ENCODE data around the gene ARHGEF28. TPM values are rescaled to one million over a fixed set of nuclear protein-coding genes. Genes with fewer than 3 reads are reported as not detected.

Gene ARHGEF28
- polyA plus RNA-seq, 4 donors, result 42.0 to 57.9 (median 51.4) TPM

DNA sequence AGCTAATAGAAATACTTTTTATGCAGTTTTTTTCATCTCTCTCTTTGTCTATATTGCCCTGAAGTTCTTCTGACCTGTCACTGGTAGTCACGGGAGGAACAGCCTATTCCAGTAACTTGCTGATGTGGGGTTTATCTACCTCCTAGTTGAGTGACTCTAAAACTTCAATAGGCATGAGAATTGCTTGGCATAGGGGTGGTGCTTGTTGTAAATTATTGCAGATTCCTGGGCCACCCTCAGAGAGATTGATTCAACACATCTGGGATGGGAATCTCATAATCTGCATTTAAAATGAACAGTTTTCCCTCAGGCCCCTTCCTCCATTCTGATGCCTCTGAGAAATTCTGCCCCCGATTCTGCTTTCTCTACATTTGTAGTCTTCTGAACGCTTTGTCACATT lies 184.4 kb downstream of the ARHGEF28 start:
- DNase-seq (ENCODE audit: low read depth in 4 of 4, low spot score in 2 of 4), result no peak

DNA sequence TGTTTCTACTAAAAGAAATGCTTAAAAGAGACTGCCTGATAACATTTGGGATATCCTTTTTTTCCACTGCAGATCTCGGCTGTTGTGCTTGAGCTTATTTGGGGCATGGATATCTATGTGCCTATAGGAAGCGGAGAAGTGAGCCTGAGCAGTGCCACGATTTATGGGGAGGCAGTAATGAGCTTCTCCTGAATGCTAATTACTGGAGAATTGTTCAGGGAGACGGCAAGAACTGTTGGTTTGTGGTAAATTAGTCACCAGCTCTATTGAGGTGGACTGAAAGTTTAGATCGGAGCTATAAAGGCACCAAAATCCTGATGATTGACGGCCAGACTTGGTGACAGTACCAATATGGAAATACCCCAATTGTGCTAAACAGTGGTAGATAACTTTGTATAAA lies 186.5 kb downstream of the ARHGEF28 start:
- no peak for DNase-seq (ENCODE audit: low read depth in 4 of 4, low spot score in 2 of 4)

DNA sequence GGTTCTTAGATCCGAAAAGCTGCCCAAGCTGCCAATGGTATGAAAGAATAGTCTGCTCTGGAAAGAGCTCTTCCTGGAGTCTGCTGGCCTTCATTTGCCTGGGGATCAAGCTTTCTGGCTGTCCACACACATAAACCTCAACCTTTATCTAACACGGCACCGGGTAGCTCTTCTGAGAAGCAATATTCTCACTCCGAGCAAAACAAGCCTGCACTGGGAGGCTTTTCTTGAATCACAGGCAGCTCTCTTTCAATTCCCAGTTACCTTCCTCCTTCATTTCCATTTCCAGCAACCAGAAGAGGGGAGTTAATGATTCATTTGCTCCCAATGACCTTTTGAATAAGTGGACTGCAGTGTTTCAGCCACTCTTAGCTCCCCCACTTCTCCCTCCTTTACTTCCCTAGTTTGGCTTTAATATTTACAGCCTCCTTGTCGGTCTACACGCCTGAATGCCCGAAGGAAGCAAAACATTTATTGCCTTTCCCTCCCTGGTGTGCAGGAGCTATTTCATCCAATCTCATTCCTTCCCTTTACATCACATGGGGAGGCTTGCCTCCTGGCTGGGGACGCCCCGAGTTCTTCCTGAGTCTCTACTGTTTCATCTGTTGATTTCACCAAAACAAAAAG lies 187.1 kb downstream of the ARHGEF28 start:
- peak; percentile 61 to 87 (median 84) for DNase-seq (ENCODE audit: low read depth in 4 of 4, low spot score in 2 of 4)

DNA sequence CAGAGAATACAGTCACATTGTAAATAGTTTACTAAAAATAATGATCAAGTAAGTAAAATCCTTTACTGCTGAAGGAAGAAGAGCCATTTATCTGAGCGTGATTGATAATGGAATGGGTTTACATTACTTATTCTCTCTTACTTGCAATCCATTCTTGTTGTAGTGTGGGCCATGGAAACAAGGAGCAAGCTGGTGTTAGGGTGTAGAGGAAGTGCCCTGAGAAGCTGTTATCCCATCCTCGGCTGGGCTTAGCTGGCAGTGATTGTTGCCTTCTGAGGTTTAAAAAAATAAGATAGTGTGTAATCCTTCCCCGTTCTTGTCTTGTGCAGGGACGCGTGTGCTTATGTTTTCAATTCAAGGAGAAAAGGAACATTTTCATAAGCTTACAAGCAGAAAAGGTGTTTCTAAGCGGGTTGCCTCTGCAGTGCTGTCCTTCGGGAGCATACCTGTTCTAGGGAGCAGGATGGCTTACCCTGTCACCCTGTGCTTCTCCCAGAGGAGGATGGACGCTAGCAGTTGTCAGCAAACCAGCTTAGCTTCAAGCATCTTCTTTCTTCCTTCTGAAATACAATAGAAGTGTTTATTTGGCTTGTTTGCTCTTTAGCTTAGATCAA lies 188.3 kb downstream of the ARHGEF28 start:
- DNase-seq (ENCODE audit: low read depth in 4 of 4, low spot score in 2 of 4), result no peak

DNA sequence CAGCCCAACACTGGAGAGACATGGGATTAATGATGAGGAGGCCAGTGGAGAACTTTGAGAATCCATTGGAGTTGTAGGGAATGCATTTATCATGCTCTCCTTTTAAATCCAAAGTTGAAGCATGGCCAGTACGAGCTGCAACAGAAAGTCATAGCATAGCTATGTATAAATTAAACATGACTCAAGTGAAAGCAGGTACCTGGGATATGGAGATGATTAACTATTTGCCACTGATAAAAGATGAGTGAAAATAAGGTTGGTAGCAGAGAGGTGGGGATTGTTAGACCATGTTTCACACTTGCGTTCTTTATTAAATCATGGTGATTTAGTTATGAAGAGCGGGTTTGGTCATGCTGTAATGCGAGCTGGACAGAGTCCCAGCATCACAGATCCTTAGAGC lies 189.6 kb downstream of the ARHGEF28 start:
- no peak for DNase-seq (ENCODE audit: low read depth in 4 of 4, low spot score in 2 of 4)

DNA sequence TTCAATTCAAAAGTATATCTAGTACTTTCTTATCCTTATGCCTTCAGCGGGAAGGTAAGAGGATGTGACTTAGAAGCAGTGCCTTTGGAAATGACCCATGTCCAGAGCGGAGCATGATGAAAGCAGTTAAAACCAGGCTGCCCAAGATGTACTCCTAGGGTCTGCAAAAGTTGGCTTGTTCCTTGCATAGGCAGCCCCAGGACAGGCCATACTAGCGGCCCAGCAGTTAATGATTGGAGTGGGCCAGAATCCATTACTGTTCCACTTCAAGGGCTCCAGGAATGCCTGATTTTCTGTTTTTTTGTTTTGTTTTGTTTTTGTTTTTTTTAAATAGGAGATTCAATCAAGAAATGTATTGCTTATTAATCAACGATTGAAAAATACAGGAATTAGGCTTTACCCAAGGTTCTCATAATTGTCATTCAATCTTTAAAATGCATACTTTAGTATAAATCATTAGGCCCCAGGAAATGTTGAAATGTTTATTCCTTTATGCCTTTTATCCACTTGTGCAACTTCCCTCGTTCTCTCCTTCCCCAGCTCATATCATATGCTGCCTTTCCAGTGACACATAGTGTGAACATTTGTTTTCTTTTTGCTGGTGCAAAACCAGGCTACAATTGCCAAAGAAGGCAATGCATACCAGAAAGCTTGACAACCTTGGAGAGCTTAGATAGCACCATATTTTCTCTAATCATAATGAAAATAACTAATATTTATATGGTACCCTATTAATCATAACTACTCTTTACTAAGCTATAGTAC lies 190.8 kb downstream of the ARHGEF28 start:
- DNase-seq (ENCODE audit: low read depth in 4 of 4, low spot score in 2 of 4), result no peak

DNA sequence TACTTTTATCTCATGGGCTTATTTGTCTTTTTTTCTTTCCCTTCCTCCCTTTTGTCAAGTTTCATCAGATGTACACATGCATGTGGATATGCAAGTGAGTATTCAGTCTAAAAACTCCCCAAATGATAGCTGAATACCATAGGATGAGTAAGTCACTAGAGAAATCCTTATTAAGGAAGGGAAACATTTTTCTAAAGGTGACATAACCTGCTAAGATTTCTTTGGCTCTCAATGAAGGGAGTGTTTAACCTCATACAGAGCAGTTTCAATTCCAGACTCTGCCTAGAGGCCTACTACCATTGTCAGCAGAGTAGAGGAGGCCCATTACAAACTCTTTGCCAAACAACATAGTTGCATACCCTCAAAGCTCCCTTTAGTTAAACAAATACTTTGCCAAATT lies 192.4 kb downstream of the ARHGEF28 start:
- DNase-seq (ENCODE audit: low read depth in 4 of 4, low spot score in 2 of 4), result no peak

DNA sequence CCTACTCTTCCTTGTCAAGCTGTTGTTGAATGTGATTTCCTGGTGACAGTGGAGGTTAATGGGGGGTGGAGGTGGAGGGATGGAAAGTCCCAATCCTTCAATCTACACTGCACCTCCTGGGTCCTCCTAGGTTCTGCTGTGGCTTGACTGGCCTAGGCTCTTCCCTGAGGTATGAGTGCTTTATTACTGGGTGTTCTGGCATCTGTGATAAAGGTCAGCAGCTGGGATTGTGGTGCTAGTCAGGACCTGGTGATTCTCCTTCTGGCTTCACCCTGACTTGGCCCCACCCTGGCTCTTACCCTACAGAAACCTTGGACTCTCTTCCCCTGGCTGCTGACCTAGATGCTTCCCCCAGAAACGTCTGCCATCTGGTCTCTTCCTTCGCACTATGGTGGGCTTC lies 194.3 kb downstream of the ARHGEF28 start:
- no peak for DNase-seq (ENCODE audit: low read depth in 4 of 4, low spot score in 2 of 4)

DNA sequence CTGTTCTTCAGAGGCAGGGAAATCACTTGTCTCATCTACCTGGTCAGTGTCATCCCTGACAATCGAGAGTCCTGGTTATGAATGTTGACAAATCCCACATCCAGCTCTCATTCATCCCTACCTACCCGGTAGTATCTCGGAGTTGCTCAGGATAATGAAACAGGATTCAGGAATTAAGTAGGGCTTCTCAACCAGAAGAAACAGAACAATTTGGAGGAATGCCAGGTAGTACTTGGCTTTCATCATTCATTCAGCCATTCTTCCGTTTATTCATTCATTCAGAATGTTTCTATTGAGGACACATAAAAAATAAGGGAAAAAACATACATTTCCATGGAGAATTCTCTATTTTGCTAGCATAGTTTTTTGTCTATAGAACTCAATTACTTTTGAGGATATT lies 195.0 kb downstream of the ARHGEF28 start:
- DNase-seq (ENCODE audit: low read depth in 4 of 4, low spot score in 2 of 4), result no peak

DNA sequence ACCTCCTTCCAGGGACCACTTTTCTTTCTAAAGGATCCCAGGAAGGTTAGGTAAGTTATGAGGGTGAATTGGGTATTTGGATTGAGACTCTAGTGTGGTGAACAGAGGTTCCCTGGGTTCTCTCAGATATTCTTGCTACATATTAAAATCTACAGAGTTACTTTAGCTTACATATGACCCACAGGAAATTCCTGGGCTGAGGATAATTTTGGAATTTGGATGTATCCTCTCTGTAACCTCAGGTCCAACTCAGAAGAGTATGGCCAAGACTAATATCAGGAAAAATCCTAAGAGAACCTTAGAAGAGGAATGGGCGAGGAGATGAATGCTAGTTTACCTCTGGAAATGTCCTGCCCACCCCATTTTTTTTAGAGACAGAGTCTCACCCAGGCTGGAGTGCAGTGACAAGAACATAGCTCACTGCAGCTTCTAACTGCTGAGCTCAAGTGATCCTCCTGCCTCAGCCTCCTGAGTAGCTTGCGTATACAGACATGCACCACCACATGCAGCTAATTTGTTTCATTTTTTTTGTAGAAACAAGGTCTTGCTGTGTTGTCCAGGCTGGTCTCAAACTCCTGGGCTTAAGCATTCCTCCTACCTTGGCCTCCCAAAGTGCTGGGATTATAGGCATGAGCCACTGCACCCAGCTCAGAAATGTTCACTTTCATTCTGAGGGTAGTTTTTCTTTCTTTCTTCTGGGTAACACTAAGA lies 196.4 kb downstream of the ARHGEF28 start:
- no peak for DNase-seq (ENCODE audit: low read depth in 4 of 4, low spot score in 2 of 4)

DNA sequence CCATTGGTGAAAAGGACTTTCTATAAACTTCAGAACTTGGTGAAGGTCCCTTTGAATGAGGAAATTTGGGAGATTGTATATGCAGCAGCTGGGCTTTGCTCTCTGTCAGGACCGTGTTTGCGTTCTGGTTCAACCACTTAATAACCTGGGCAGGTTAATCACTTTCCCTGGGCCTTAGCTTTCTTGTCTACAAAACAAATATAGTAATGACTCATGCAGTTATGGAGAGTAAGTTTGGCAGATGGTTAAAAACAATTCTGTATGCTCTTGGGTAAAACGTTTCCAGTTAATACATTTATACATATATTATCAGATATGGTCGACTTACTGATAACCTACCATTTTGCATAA lies 197.0 kb downstream of the ARHGEF28 start:
- DNase-seq (ENCODE audit: low read depth in 4 of 4, low spot score in 2 of 4), result no peak

DNA sequence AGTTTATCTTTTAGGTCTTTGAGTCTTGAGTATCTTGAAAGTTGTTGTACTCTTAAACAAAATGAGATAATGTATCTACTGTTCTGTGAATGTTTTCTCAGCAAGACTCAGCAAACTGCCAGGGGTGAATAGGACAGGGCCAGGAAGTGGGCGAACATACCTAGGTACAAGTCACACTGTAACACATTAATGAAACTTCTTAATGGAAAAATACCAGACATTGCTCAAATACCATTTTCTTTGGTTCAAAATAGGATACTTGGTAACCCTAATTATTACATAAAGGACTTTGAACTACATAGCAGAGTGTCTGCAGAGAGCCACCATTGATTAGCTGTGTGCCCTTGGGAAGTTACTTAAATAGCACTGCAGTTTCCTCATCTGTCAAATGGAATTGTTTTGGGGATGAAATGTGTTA lies 197.5 kb downstream of the ARHGEF28 start:
- DNase-seq (ENCODE audit: low read depth in 4 of 4, low spot score in 2 of 4), result no peak

DNA sequence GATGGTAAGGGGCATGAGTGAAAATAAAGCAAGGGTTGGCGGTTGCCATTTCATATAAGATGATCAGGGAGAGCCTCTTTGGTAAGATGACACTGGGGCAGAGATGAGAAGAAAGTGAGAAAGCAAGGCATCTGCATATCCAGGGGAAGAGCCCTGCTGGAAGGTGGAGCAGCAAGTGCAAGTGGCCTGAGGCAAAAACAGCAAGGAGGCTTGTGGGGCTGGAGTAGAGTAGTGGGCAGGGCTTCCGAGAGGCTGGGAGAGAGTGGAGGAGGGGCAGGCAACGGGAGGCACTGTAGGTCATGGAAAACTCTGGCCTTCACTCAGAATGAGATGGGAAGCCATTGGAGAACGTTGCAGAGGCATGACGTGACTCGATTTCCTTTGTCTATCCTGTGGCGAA lies 199.2 kb downstream of the ARHGEF28 start:
- no peak for DNase-seq (ENCODE audit: low read depth in 4 of 4, low spot score in 2 of 4)

DNA sequence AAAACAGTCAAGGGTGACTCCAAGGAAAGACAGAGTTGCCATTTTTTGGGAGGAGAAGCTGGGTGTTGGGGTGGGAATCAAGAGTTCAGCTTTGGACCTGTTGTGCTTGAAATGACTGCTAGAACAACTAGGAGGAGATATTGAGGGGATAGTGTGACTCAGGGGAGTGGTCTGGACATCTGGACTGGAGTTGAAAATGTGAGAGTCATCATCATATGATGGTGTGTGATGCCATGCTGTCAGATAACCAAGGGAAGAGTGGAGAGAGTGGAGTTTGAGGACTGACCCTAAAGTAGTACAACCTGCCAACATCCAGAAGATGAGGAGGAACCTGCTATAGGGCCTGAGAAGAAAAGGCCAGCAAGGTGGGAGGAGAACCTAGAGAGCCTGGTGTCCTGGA lies 199.7 kb downstream of the ARHGEF28 start:
- DNase-seq (ENCODE audit: low read depth in 4 of 4, low spot score in 2 of 4), result no peak

DNA sequence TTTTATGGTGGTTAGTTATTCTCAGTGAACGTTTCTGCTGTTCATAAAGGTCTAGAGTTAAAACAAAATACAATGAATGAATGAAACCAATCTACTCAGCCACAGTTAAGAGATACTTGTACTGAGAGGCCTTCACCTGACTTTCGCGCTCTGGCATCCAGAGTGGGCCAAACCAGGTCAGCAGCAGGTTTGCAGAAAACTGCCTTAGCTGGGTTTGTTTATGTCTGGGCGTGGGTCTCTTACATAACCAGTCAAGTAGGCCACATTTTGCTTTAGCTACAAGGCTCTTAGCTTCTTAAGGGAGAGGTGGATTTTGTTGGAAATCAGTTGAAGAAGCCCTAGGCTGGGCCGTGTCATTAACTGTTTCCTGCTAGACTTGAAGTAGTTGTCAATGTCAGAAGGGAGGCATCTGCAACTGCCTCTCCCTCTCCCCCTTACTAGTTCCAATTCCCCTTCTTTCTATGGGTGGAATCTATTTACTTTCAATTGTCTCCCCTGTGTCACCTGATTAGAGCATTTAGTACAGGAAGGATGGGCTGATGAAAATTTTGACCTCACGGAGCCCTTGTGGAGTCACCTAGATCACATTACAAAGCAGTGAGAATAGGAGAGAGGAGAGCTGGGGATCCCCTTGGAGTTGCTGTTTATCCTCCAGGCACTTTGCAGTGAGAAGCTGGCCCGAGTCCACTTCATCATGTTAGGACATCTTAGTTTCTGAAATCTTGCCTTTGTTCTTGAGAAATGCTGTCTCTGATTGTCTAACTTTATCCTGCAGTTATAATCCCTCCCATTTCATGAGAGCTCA lies 200.5 kb downstream of the ARHGEF28 start:
- no peak for DNase-seq (ENCODE audit: low read depth in 4 of 4, low spot score in 2 of 4)

DNA sequence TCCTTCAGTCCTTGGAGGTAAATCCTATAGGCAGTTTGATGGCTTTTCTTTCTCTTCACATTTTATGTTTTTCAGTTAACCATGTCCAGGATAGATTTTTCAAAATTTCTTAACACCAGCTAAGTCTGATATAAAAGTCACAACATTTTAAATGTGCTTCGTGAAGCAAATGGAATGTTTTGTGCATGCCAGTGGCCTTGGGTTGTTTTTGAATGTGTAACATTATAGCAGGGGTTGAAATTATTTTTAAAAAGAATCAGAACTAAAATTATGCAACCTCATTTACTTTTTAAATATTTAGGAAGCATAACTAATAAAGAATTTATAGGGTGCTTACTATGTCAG lies 201.1 kb downstream of the ARHGEF28 start:
- no peak for DNase-seq (ENCODE audit: low read depth in 4 of 4, low spot score in 2 of 4)

DNA sequence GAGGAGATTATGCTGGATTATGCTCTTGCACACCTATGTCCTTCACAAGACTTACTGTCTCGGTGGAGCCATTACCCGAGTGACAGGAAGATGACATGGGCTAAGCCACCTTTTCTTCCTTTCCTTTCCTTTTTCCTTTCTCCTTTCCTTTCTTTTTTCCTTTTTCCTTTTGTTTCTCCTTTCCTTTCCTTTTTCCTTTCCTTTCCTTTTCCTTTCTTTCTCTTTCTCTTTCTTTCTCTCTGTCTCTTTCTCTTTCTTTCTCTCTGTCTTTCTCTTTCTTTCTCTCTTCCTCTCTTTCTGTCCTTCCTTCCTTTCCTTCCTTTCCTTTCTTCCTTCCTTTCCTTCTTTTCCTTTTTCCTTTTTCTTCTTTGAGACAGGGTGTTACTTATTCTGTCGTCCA lies 202.5 kb downstream of the ARHGEF28 start:
- no peak for DNase-seq (ENCODE audit: low read depth in 4 of 4, low spot score in 2 of 4)

DNA sequence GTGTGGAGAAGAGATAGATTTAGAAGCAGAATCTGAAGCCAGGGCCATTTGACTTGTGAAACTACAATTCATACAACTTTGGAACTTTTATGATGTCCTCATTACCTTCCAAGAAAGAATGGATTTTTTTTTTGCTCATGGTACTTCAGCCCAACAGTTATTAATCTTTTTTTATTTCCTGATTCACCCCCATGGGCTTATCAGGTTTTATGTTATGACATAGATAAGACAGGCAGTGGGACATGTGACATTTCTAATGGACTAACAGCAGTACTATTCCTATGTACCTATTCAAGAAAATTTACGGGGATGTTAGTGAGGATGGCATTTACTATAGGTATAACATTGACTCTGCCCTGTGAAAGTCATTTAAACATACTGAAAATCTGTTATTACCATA lies 204.7 kb downstream of the ARHGEF28 start:
- DNase-seq (ENCODE audit: low read depth in 4 of 4, low spot score in 2 of 4), result no peak

DNA sequence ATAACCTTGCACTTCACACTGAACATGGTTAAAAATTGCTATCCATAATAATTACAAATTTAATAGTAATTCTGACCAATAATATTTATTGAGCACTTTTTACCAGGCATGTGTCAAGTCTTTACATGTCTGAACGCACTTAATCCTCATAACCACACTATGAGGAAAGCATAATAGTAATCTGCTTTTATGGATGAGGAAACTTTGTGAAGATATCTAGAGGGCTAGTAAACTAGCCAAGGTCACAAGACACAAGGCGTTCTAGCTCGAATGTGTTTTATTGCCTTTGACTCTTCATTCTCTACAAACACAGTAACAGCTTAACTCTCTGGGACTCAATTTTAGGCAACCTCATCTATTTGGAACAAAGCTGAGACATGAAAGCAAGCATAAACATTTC lies 205.1 kb downstream of the ARHGEF28 start:
- DNase-seq (ENCODE audit: low read depth in 4 of 4, low spot score in 2 of 4), result no peak

DNA sequence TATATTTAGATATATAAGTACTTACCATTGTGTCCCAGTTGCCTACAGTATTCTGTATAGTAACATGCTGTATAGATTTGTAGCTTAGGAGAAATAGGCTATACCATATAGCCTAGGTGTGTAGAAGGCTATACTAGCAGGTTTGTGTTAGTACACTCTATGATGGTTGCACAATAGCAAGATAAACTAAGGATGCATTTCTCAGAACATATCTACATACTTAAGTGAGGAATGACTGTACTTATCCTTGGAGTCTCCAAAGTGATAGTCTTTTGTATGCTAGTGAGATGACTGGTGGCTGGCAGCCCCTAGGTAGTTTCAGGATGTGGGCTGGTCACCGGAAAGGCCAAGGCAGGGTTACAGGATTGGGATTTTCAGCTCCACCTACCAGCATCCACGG lies 208.7 kb downstream of the ARHGEF28 start:
- no peak for DNase-seq (ENCODE audit: low read depth in 4 of 4, low spot score in 2 of 4)

DNA sequence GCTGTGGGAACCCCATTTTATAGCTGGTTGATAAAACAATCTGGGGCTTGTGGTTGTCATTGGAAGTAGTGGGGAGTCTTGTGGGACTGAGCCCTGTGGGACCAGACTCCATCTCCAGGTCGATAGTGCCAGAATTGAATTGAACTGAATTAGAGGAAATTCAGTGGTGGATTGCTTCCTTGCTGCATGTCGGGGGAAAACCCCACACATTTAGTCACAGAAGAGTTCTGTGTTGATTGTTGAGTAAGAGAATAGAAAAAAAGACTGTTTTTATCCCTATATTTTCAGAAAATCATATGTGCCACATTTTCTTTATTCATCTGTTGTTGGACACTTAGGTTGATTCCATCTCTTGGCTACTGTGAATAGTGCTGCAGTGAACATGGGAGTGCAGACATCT lies 209.7 kb downstream of the ARHGEF28 start:
- DNase-seq (ENCODE audit: low read depth in 4 of 4, low spot score in 2 of 4), result no peak
